RWPE1 (cell line): ENCODE data around the gene ACTR2.

ENCODE experiments used
- CTCF ChIA-PET: fragments of 350-600 bp; sonication (Branson Sonifier 250); formaldehyde crosslinking; extraction: SDS; loops from one replicate; lab custom pipeline; 2021; lab: Yijun Ruan, JAX
- POLR2A ChIA-PET: fragments of 400-600 bp; formaldehyde crosslinking; extraction: SDS; loops from one replicate; lab custom pipeline; 2020; ENCODE audit warnings: antibody characterized with exemption; ENCODE audit not compliant: low non-redundant PET; lab: Yijun Ruan, JAX
- DNase-seq: peaks from one replicate; pipeline ENCODE4 v3.0.0; 2012; ENCODE audit warnings: low spot score
- H3K27ac ChIP-seq: fragments of 450-650 bp; 2 replicates; pipeline ENCODE4 v1.5.1; 2017
- TF ChIP-seq, protein P1 (sequence below): fragments of 450-650 bp; conservative IDR thresholded peaks from 2 replicates; pipeline ENCODE4 v1.5.1; 2017; ENCODE audit warnings: low read depth, mild to moderate bottlenecking

The ACTR2 gene

DNA sequence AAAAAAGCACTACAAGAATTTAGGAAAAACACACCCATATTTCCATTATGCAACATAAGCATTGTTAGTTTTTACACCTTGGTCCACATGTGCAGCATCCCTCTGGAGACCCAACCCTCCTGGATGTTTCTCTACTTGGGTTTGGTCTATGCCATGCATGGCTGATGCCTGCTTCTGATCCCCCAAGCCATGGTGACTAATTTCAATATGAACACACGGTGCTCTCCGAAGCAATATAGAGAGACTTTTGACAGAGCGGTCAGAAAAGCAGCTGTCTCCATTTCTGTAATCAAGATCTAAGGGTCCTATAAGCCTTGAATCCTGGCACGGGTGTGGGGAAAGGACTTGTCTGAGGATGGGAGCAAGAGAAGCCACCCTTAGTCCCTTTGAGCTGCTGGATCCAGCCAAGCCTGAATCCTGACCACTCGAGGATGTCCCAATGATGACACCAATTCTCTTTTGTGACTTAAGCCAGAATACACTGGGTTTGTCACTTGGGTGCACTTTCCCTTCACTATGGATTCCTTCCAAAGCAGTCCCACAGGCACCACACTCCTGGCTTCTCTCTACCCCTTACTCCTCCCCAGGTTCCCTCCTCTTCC lies 91.5 kb downstream of the ACTR2 start:
- ChIA-PET CTCF (no interaction called here), POLR2A (no interaction called here)
- peak overlapping the region; percentile 91 for H3K27ac ChIP-seq
- TF ChIP-seq, protein P1, sequence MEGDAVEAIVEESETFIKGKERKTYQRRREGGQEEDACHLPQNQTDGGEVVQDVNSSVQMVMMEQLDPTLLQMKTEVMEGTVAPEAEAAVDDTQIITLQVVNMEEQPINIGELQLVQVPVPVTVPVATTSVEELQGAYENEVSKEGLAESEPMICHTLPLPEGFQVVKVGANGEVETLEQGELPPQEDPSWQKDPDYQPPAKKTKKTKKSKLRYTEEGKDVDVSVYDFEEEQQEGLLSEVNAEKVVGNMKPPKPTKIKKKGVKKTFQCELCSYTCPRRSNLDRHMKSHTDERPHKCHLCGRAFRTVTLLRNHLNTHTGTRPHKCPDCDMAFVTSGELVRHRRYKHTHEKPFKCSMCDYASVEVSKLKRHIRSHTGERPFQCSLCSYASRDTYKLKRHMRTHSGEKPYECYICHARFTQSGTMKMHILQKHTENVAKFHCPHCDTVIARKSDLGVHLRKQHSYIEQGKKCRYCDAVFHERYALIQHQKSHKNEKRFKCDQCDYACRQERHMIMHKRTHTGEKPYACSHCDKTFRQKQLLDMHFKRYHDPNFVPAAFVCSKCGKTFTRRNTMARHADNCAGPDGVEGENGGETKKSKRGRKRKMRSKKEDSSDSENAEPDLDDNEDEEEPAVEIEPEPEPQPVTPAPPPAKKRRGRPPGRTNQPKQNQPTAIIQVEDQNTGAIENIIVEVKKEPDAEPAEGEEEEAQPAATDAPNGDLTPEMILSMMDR: no peak
- DNase-seq: no peak

DNA sequence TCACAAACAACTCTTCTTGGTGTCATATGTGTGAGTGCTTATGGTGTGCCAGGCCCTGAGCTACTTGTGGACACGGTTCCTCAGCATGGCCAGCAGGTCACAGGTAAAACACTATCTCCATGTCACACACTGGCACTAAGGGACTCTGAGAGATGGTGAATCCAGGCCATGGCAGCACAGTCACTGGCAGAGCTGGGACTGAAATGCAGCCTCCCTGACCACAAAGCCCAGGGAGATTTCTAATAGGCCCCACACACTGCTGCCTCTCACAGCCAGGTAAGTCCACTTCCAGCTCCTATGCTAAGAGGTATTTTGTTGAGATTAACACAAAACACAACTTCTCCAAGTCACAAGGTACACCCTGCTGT lies 92.0 kb downstream of the ACTR2 start:
- TF ChIP-seq, protein P1: no peak
- peak overlapping the region; percentile 91 for H3K27ac ChIP-seq
- ChIA-PET CTCF (interaction anchor here (0.9 kb wide), 1 partner anchor 116 kb away, joined by 4 read pairs; no protein-coding TSS in a partner anchor), POLR2A (no interaction called here)
- DNase-seq: no peak

DNA sequence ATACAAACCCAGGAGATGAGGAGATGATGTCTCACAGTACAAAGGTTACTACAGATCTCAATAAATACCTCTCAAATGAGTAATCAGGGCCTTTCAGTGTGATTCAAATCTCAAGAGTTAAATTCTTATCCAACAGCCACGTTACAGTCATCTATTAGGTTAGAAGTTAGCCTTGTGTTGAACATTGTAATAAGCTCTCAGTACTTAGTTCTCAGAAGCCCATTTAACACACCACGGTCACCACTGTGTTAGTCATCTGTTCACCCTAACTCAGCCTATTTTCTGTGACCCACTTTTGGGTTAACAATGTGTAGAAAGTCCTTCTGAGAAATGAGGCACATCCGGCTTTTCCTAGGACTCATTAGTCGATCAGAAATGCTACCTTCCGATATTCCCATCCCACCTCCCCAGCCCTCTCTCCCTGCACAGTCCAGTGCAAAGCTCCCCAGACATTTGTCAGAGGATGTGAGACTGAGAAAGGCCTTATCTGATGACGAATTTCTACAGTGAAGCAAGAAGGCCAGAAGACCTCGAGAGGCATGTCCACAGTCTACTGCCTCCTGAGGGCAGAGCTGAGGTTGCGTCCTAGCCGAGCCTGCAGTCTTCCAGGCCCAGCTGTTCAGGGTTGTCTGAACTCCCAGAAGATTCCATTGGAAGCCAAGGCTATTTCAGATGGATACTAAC lies 92.6 kb downstream of the ACTR2 start:
- peak; percentile 85 for DNase-seq
- CTCF ChIA-PET: interaction anchor here (0.6 to 1.4 kb wide), 3 partner anchors 10 to 116 kb away, joined by 4 read pairs; no protein-coding TSS in a partner anchor
- TF ChIP-seq, protein P1: no peak; the same call in 1 of the 2 replicates
- POLR2A ChIA-PET: no interaction called here
- peak overlapping the region; percentile 91 for H3K27ac ChIP-seq
